ENCODE measurements around the gene MAP2K4. TPM values are rescaled to one million over a fixed set of nuclear protein-coding genes. Genes with fewer than 3 reads are reported as not detected.

Gene MAP2K4
- total RNA-seq, 1 donor from 2014 or later = 36.5 TPM

DNA sequence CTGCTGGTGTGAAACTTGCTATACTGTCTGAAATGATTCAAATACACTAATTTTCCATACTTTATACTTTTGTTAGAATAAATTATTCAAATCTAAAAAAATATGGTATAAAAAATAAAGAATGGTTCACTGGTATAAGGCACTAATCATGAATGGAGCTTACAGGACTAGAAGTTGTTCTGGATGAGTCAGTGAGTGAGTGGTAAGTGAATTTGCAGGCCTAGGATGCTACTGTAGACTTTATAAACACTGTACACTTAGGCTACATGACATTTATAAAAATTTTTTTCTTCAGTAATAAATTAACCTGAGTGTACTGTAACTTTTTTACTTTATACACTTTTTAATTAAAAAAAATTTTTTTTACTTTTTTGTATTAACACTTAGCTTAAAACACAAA is 95.5 kb downstream of the MAP2K4 start:
- no peaks in the 10 kb centered on the region for H3K4me1 Mint-ChIP-seq (ENCODE audit: unreplicated experiment)
- H3K27ac Mint-ChIP-seq (ENCODE audit: unreplicated experiment) = no peak overlapping the region
- no peaks in the 10 kb centered on the region for H3K27me3 Mint-ChIP-seq (ENCODE audit: unreplicated experiment)
- H3K36me3 Mint-ChIP-seq (ENCODE audit: low read depth, unreplicated experiment) = peaks cover 5% of the 10 kb centered on the region
- H3K4me3 Mint-ChIP-seq (ENCODE audit: unreplicated experiment) = no peak overlapping the region
- no peak for DNase-seq (ENCODE audit: low spot score)
- H3K9me3 Mint-ChIP-seq (ENCODE audit: unreplicated experiment) = no peaks in the 10 kb centered on the region
- TF ChIP-seq, protein P1, sequence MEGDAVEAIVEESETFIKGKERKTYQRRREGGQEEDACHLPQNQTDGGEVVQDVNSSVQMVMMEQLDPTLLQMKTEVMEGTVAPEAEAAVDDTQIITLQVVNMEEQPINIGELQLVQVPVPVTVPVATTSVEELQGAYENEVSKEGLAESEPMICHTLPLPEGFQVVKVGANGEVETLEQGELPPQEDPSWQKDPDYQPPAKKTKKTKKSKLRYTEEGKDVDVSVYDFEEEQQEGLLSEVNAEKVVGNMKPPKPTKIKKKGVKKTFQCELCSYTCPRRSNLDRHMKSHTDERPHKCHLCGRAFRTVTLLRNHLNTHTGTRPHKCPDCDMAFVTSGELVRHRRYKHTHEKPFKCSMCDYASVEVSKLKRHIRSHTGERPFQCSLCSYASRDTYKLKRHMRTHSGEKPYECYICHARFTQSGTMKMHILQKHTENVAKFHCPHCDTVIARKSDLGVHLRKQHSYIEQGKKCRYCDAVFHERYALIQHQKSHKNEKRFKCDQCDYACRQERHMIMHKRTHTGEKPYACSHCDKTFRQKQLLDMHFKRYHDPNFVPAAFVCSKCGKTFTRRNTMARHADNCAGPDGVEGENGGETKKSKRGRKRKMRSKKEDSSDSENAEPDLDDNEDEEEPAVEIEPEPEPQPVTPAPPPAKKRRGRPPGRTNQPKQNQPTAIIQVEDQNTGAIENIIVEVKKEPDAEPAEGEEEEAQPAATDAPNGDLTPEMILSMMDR (IDR thresholded peaks at IDR 0.05; ENCODE audit: unreplicated experiment) = no peak

DNA sequence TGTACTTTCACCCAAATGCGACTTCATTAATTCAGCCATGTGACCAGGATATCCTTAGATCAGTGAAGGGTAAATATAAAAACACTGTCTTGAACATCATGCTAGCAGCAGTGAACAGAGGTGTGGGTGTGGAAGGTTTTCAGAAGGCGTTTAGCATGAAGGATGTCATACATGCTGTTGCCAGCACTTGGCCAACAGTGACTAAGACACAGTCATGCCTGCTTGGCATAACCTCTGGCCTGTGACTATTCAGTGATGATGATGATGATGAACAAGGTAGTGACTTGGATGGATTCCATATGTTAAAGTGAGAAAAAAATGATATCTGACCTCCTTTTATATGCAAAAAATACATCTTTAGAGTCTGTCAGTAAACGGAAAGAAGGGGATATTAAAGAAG is 97.9 kb downstream of the MAP2K4 start:
- Mint-ChIP-seq H3K4me3 (ENCODE audit: unreplicated experiment) (no peak overlapping the region), H3K36me3 (ENCODE audit: low read depth, unreplicated experiment) (peaks cover 5% of the 10 kb centered on the region), H3K27ac (ENCODE audit: unreplicated experiment) (no peak overlapping the region), H3K4me1 (ENCODE audit: unreplicated experiment) (no peaks in the 10 kb centered on the region), H3K27me3 (ENCODE audit: unreplicated experiment) (no peaks in the 10 kb centered on the region), H3K9me3 (ENCODE audit: unreplicated experiment) (no peaks in the 10 kb centered on the region)
- no peak for DNase-seq (ENCODE audit: low spot score)
- TF ChIP-seq, protein P1 (IDR thresholded peaks at IDR 0.05; ENCODE audit: unreplicated experiment) = no peak

DNA sequence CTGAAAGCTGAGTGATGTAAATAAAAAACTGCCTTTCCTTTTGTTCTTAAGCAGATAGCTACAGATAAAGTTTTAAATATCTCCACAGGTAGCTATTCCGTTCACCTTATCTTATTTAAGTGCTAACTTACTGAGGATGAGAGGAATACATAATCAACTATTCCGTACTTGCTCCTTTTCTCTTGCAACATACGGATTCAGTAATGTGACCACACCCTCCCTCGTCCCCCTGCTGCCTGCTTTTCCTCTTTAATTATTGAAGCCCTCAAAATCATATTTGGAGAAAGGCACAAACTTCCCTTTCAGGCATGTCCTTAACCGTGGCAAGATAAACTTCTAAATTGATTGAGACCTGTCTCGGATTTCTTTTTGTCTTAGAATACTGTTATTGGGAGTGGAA is 101.4 kb downstream of the MAP2K4 start:
- Mint-ChIP-seq H3K27ac (ENCODE audit: unreplicated experiment) (no peak overlapping the region), H3K9me3 (ENCODE audit: unreplicated experiment) (no peaks in the 10 kb centered on the region), H3K4me1 (ENCODE audit: unreplicated experiment) (no peaks in the 10 kb centered on the region), H3K4me3 (ENCODE audit: unreplicated experiment) (no peak overlapping the region), H3K27me3 (ENCODE audit: unreplicated experiment) (no peaks in the 10 kb centered on the region), H3K36me3 (ENCODE audit: low read depth, unreplicated experiment) (peaks cover 15% of the 10 kb centered on the region)
- no peak for DNase-seq (ENCODE audit: low spot score)
- TF ChIP-seq, protein P1 (IDR thresholded peaks at IDR 0.05; ENCODE audit: unreplicated experiment) = no peak

DNA sequence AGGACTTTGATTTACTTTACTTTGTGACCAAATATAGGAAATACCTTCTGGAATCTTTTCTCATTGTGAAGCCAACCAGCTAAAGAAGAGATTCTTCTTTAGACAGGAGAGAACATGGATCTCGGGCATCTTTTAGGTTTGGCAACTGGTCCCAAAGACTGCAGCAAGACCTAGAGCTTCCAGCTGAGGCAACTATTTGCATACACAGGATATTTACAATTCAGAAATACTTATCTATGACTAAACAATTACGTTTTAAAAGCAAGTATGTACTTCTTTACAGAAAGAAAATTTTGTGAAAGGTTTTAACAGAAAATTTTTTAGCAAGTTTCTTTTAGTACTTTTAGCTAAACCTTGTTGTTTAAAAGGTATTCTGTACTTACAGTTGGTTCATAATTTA is 106.5 kb downstream of the MAP2K4 start:
- no peak for DNase-seq (ENCODE audit: low spot score)
- Mint-ChIP-seq H3K4me1 (ENCODE audit: unreplicated experiment) (no peaks in the 10 kb centered on the region), H3K9me3 (ENCODE audit: unreplicated experiment) (no peaks in the 10 kb centered on the region), H3K36me3 (ENCODE audit: low read depth, unreplicated experiment) (peaks cover 25% of the 10 kb centered on the region), H3K27me3 (ENCODE audit: unreplicated experiment) (no peaks in the 10 kb centered on the region), H3K4me3 (ENCODE audit: unreplicated experiment) (no peak overlapping the region), H3K27ac (ENCODE audit: unreplicated experiment) (no peak overlapping the region)
- TF ChIP-seq, protein P1 (IDR thresholded peaks at IDR 0.05; ENCODE audit: unreplicated experiment) = no peak

DNA sequence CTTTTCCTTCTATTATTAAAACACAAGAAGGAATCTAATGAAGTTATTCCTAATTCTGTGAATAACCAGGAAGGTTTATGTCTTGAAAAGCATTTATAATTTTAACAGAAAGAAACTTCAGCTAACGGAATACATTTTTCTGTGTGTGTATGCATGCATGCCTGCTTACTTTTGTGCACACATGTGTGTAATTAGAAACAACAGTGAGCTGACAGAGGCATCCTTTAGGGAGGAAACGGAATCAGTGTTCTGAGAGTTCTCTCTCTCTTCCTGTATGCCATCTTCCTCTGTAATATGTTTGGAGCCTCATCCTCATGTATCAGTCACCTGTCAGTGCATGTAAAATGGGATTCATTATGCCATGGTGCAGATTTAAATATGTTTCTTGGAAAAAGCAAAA is 107.0 kb downstream of the MAP2K4 start:
- H3K9me3 Mint-ChIP-seq (ENCODE audit: unreplicated experiment) = no peaks in the 10 kb centered on the region
- no peaks in the 10 kb centered on the region for H3K27me3 Mint-ChIP-seq (ENCODE audit: unreplicated experiment)
- no peaks in the 10 kb centered on the region for H3K4me1 Mint-ChIP-seq (ENCODE audit: unreplicated experiment)
- no peak for DNase-seq (ENCODE audit: low spot score)
- peaks cover 25% of the 10 kb centered on the region for H3K36me3 Mint-ChIP-seq (ENCODE audit: low read depth, unreplicated experiment)
- TF ChIP-seq, protein P1 (IDR thresholded peaks at IDR 0.05; ENCODE audit: unreplicated experiment) = no peak
- H3K27ac Mint-ChIP-seq (ENCODE audit: unreplicated experiment) = no peak overlapping the region
- no peak overlapping the region for H3K4me3 Mint-ChIP-seq (ENCODE audit: unreplicated experiment)

All from endothelial cell (in vitro differentiated cells).